ENCODE measurements around the gene SLFN13. TPM values are rescaled to one million over a fixed set of nuclear protein-coding genes. Genes with fewer than 3 reads are reported as not detected.

Gene SLFN13, protein sequence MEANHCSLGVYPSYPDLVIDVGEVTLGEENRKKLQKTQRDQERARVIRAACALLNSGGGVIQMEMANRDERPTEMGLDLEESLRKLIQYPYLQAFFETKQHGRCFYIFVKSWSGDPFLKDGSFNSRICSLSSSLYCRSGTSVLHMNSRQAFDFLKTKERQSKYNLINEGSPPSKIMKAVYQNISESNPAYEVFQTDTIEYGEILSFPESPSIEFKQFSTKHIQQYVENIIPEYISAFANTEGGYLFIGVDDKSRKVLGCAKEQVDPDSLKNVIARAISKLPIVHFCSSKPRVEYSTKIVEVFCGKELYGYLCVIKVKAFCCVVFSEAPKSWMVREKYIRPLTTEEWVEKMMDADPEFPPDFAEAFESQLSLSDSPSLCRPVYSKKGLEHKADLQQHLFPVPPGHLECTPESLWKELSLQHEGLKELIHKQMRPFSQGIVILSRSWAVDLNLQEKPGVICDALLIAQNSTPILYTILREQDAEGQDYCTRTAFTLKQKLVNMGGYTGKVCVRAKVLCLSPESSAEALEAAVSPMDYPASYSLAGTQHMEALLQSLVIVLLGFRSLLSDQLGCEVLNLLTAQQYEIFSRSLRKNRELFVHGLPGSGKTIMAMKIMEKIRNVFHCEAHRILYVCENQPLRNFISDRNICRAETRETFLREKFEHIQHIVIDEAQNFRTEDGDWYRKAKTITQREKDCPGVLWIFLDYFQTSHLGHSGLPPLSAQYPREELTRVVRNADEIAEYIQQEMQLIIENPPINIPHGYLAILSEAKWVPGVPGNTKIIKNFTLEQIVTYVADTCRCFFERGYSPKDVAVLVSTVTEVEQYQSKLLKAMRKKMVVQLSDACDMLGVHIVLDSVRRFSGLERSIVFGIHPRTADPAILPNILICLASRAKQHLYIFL
- total RNA-seq (1 to 10 TPM in 8 of 9 donors, under 1 TPM in 1; 0.97 to 9.7 (median 6.2) TPM), polyA plus RNA-seq (1 to 10 TPM; 1.4 to 2.2 (median 1.4) TPM)
- long read RNA-seq, donor 1, full-length matches to known transcripts, result 1 of 1 reads
- long read RNA-seq, donor 1, partial matches to known transcripts, result 0 of 1 reads
- long read RNA-seq, donor 1, other reads (novel, unspliced or antisense), result 0 of 1 reads
- long read RNA-seq, donor 2, result 0 reads
- long read RNA-seq, donor 3, result 0 reads
- long read RNA-seq, donor 4, result 0 reads
- long read RNA-seq, donor 5, result 0 reads
- long read RNA-seq, donor 6, result 0 reads
- long read RNA-seq, donor 7, result 0 reads
- long read RNA-seq, donor 8, partial matches to known transcripts, result 0 of 1 reads
- long read RNA-seq, donor 8, other reads (novel, unspliced or antisense), result 0 of 1 reads
- long read RNA-seq, donor 9, result 0 reads
- long read RNA-seq, donor 10, partial matches to known transcripts, result 0 of 2 reads
- long read RNA-seq, donor 10, other reads (novel, unspliced or antisense), result 0 of 2 reads

DNA sequence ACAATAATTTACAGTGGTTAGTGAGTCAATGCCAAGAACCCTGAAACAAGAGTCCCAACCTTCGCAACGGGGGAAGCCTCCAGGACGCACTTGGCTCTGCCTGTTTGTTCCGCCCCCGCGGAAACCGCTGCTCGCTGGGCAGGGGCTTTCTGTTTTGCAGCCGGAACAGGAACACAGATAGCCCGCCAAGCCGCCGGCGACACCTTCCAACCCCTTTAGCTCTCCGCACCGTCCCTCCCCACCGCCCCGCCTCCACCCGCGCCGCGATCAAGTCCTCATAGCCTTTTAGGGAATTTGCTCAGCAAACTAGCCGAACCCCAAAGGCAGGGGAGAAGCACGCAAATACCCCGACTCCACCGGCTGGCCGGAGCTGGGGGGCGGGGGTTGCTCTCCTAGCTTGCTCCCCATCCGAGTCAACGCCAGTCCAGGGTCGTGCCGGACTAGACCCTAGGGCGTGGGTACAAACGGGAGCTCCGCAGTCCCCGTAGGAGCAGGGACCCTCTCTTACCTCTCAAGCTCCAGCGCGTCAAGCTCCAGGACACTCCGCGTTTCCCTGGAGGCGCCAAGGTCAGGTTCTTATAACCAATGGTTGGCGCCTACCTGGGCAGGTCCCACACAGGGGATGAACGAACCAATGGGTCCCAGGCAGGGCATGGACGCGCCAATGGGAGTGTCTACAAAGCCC, at the start of gene SLFN13:
SLFN13 (minus strand) TSS at position 553 of the 685 bp plus-strand sequence. CDS start 3,086 bp downstream, outside the sequence.
- Histone ChIP-seq H3K4me1 (replicated peaks in 1 of 2) (no peaks in the 10 kb centered on the region), H3K9me3 (replicated peaks in 1 of 3) (no peaks in the 10 kb centered on the region), H3K27ac (peak within 1 kb of the TSS in 1 of 5 donors; percentile 53), H3K27me3 (peaks cover 15% of the 10 kb centered on the region), H3K36me3 (replicated peaks in 1 of 2) (no peaks in the 10 kb centered on the region), H3K4me3 (peak within 1 kb of the TSS in 2 of 4 donors; percentile 47 to 58)
- TF ChIP-seq, protein P1, sequence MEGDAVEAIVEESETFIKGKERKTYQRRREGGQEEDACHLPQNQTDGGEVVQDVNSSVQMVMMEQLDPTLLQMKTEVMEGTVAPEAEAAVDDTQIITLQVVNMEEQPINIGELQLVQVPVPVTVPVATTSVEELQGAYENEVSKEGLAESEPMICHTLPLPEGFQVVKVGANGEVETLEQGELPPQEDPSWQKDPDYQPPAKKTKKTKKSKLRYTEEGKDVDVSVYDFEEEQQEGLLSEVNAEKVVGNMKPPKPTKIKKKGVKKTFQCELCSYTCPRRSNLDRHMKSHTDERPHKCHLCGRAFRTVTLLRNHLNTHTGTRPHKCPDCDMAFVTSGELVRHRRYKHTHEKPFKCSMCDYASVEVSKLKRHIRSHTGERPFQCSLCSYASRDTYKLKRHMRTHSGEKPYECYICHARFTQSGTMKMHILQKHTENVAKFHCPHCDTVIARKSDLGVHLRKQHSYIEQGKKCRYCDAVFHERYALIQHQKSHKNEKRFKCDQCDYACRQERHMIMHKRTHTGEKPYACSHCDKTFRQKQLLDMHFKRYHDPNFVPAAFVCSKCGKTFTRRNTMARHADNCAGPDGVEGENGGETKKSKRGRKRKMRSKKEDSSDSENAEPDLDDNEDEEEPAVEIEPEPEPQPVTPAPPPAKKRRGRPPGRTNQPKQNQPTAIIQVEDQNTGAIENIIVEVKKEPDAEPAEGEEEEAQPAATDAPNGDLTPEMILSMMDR (IDR thresholded peaks at IDR 0.05), result no peak
- TF ChIP-seq POLR2A (IDR thresholded peaks at IDR 0.05), result no peak
- intact Hi-C loops (cut with DNase I), result no loop called here
- 0 to 6% (median 2%) methylated on average over 8 to 44 of the region's 44 CpGs for WGBS, 4 donors
- DNase-seq, result peak; percentile 45 to 77 (median 61)

DNA sequence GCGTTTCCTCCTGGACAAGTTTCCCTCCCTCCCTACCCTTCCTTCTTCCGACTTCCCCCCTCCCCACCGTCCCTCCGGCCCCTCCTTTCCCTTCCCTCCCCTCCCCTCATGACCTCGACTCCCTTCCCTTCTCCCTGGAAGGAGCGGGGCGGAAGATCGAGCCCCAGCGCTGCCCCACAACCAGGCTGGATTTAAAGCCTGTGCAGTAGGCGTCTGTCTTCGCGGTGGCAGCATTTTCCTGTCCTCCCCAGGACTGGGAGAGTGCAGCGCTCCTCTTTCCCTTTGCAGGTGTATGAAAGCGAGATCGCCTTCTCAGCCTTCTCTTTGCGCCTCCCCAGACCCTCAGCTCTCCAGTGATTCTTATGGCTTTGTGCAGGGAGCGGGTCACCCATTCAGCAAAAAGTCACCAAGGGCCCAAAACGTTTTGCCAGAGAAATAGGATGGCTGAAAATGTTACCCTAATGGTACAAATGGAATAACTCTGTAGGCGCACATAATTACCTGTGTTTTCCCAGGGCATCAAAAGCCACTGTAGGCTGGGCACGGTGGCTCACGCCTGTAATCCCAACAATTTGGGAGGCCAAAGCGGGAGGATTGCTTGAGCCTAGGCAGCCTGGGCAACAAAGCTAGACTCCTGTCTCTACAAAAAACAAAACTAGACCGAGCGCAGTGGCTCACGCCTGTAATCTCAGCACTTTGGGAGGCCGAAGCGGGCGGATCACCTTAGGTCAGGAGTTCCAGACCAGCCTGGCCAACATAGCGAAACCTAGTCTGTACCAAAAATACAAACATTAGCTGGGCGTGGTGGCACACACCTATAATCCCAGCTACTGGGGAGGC, 48.1 kb upstream of the SLFN13 start:
- H3K36me3 ChIP-seq (replicated peaks in 1 of 2), result no peaks in the 10 kb centered on the region
- H3K4me1 ChIP-seq (replicated peaks in 1 of 2), result no peaks in the 10 kb centered on the region
- H3K27me3 ChIP-seq, result peaks cover 79% of the 10 kb centered on the region
- no peak overlapping the region for H3K27ac ChIP-seq
- H3K4me3 ChIP-seq, result no peak overlapping the region
- TF ChIP-seq, protein P1 (IDR thresholded peaks at IDR 0.05), result no peak
- TF ChIP-seq POLR2A (IDR thresholded peaks at IDR 0.05), result no peak
- intact Hi-C loops (cut with DNase I), result no loop called here
- no peaks in the 10 kb centered on the region for H3K9me3 ChIP-seq (replicated peaks in 1 of 3)
- 19 to 28% (median 20%) methylated on average over 25 to 30 of the region's 30 CpGs for WGBS, 4 donors
- no peak for DNase-seq

DNA sequence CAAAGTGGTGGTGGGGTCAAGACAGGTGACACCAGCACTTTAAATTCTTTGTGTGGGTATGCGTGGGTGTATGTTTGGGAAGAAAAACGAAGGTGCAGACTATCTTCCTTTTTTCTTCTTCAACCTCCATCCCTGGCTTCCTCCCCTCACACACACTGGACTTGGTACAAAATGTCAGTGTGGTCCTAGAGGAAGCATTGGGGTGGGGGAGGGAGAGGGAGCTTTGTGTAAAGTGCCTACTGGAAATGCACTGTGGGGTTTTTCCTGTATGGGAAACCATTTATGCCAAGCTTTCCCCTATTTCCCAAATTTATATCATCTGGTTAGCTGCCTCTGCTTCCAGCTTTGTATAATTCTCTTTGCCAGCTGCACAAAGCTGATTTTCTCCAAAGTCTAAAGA, 44.5 kb upstream of the SLFN13 start:
- no peak overlapping the region for H3K4me3 ChIP-seq
- DNase-seq, result no peak
- peaks cover 0 to under 1% of the 10 kb centered on the region in 2 donors for H3K4me1 ChIP-seq (replicated peaks in 1 of 2)
- peaks cover 95% of the 10 kb centered on the region for H3K27me3 ChIP-seq
- 0 to 13% (median 7%) methylated on average over 2 of the region's 2 CpGs for WGBS, 4 donors
- H3K36me3 ChIP-seq (replicated peaks in 1 of 2), result no peaks in the 10 kb centered on the region
- no peaks in the 10 kb centered on the region for H3K9me3 ChIP-seq (replicated peaks in 1 of 3)
- intact Hi-C loops (cut with DNase I), result no loop called here
- no peak for TF ChIP-seq POLR2A (IDR thresholded peaks at IDR 0.05)
- TF ChIP-seq, protein P1 (IDR thresholded peaks at IDR 0.05), result no peak
- H3K27ac ChIP-seq, result no peak overlapping the region

Measured in adrenal gland (tissue), 19 donors.